ENCODE results near the gene ZBP1.

The ZBP1 gene

DNA sequence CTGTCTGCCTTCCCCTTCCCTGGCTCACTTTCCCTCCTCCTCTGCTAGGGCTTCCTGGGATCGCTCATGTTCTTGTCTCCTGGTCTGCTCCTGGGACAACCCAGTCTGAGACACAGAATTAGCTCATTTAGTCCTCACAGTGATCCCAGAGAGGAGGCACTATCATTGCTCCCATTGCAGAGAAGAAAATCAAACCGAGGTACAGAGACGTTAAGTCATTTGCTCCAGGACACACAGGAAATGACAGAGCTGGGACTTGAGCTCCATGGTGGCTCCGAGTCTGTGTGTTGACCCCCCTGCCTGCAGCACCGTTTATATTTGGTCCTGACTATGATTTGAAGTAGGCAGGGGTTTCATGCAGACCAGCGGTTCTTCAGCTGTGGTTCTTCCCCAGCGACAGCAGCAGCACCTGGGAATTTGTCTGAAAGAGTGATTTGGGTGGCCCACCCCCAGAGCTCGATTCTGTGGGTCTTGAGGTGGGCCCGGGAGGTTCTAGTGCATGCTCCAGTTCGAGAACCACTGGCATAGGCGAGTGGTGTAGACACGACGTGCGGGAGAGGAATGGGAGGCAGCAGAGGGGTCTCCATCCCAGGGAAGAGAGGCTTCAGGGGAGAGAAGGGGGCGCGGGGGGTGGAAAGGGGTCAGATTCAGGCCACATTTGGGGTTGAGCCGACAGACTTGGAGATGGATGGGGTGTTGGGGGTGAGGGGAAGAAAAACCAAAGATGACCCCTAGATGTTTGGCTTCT, 34.6 kb downstream of the ZBP1 start:
- DNase-seq (ENCODE audit: low read depth) = no peak

DNA sequence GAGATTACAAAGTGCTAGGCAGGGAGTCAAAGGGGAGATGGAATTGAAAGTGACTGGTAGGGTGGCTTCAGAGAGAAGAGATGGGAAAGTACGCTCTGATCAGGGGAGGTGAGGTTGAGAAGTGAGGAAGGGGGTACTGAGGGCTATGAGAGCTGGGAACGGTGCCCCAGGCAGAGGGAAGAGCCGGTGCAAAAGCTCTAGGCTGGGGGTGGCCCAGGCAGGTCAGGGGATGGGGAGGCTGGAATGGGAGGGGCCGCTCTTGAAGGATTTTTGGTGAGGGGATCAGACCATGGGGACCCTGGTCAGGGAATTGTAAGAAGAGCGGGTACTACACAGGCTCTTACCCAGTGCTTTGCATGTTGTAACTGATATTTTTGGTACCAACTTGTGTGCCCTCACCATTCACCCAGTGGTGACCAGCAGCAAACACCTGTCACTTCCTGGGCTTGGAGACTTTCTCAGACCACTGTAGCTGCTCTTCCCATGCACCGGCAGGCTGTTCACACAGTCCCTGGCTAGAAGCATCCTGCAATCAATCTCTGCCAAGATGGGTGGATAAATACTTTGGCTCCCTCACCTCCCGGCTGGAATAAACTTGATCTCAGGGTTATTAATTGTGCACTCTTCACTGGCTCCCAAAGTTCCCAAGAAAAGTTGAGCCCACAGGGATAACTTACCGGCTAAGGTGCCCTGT, 35.3 kb downstream of the ZBP1 start:
- DNase-seq (ENCODE audit: low read depth) = no peak

DNA sequence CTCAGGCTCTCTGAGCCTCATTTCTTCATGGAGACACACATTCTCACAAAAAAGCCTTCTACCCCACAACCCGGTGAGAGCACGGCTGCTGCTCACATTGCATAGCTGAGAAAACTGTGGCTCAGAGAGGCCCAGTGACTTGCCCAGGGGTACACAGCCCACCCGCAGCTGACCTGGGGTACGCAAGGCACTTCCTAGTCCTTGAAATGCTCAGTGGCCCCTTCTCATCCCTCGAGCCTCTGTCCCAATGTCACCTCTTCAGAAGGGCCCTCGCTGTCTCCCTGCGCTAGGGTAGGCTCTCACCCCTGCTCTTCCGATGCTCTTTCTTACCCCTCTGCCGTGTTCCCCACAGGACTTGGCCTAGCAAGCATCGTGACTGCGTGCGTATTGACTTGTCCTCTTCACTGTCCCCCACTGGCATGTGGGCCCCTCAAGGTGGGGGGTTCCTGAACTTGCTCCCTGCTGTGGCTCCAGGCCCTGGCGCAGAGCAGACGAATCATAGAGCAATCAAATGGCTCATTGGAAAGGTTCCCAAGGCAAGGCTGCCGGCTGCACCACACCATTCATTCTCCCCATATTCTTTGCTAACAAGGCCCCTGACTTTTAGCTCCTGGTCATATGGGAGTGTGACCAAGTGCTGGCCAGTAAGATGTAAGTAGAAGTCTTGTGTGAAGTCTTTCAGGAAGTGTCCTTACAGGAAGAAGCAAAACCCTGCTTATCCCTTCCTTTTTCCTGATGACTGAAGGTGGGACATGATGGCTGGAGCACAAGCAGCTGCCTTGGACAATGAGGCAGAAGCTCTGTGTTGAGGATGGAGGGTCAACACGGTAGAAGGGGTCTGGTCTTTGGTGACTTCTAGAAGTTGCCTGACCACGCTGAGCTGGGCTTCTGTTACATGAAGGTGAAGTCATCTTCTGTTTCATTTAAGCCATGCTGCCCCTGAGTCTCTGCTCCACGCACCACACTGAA, 36.7 kb downstream of the ZBP1 start:
- DNase-seq (ENCODE audit: low read depth) = no peak

DNA sequence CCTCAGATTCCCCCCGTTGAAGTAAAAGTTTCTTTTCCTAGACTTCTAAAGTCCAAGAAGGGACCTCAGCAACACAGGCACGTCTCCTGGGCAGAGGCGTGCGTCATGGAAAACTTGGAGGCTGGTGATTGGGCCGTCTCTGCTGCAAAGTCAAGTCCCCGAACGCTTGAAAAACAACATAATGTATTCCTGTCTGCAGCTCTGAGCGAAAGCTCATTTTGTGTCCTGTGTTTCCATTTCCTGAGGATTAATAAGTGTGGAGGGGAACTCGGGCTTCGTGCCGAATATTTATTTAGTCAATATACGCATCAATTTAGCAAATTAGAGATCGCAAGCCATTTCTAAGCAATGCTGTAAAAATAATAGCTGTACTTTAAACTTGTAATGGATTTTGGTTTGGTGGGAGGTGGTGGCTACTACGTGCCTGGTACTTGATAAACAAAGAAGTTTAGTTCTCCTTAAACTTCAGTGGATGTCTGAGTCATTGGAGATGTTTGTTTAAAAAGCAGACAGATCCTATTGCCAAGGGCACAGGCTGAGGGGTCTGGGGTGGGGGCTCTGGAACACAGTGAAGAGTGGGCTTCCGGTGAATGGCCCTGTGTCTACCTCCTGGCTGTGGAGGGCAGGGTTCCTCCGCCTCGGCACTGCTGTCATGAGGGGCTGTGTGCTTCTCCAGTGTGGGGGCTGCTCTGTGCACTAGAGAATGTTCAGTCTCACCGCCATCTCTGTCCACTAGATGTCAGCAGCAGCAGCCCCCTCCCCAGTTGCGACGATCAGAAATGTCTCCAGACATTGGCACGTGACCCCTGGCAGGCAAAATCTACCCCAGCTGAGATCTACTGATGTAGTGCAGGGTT, 37.6 kb downstream of the ZBP1 start:
- no peak for DNase-seq (ENCODE audit: low read depth)

DNA sequence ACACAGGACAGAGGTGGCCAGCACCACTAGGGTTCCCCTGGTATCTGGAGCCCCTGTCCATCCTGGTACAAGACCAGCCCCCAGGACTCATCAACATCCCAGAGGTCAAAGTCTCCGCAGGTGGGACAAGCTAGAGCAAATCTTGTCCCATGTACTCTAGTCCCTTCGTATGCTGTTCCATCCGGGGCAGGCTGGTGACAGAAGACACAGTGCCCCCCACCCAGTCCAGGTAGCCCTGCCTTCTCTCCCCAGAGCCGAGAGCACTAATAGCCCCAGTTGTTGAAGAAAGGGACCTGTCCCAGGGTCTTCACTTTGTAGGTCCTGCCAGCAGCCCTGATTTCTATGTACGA, 38.2 kb downstream of the ZBP1 start:
- no peak for DNase-seq (ENCODE audit: low read depth)

DNA sequence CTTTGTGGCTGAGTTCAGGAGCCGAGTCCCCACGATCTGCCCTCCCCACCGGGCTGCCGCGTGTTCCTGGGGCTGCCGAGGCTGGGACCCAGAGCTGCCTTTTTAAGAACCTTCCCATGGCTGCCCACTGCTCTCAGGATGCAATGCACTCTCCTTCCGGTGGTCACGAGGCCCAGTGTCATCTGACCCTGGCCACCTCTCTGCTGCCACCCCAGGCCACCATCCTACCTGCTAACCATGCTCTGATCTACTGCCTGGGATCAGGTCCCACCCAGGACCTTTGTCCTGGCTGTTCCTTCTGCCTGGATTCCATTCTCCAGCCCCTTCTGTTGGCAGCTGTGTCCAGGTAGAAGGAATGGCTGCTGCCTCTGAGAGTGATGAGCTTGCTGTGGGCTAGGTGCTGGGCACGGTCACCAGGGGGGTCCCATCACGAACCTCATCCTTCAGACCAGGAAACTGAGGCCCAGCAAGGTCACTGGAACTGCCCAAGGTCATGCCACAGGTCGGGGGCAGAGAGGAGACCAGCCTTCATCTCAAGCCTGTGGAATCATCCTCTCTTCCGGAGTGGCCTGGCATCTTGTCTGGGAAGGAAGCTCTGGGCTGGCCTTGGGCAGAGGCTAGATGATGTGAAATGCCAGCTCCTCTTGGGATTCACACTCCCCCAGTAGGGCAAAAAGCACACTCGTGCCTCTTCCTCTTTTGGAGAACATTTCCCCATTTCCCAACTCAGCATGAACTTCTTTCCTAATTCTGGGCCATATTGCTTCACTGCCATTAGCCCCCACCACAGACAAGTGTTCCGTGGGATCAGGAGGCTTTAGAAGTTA, 38.8 kb downstream of the ZBP1 start:
- DNase-seq (ENCODE audit: low read depth) = no peak

DNA sequence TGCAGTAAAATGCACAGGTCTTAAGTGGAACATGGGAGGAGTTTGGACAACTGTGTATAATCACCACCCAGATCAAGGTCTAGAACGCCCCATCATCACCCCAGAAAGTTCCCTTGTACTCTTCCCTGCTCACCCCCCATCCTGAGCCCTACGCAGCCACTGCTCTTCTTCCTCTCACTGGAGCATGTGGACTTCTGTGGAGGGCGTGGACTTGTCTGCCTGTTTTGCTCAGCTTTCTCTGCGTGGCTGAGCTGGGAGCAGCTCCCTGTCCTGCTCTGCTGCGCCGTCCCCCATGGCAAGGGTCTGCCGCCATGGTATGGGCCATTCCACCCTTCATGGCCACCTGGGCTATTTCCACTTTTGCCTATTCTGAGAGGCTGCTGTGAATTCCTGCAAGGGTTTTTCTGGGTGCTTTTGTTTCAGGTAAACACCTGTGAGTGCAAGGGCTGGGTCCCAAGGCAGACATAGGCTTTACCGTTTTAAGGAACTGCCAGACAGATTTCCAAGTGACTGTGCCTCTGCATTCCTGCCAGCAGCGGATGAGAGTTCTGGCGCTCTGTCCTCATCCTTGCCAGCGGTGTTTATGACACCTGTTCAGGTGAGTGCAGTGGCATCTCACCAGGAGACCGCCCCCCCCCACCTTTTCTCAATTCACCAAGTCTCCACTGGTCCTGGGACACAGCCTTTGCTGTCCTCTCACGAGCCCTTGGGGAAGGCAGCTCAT, 39.6 kb downstream of the ZBP1 start:
- DNase-seq (ENCODE audit: low read depth) = no peak

DNA sequence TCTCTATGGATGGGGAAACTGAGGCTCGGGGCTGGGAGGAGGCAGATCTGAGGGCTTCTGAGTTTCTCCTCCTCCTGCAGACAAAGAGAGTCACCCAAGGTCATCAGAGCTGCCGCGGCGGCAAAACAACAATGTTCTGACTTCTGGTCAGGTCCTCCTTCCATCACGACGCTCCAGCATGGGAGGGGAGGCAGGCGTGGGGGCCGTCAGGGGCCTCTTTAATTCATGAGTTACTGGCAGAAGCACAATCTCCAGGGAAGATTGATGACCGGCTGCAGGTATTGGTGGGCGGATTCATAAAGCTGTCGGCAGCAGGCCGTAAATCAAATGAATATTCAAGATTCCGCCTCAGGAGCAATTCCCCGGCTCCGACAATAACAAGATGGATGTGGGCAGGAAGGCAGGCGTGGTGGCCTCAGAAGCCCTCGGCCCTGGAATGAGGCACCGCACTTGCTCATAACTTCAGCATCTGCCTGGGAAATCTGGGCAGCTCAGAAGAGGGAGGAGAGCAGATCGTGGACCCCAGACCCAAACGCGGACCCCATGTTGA, 40.3 kb downstream of the ZBP1 start:
- DNase-seq (ENCODE audit: low read depth) = no peak

DNA sequence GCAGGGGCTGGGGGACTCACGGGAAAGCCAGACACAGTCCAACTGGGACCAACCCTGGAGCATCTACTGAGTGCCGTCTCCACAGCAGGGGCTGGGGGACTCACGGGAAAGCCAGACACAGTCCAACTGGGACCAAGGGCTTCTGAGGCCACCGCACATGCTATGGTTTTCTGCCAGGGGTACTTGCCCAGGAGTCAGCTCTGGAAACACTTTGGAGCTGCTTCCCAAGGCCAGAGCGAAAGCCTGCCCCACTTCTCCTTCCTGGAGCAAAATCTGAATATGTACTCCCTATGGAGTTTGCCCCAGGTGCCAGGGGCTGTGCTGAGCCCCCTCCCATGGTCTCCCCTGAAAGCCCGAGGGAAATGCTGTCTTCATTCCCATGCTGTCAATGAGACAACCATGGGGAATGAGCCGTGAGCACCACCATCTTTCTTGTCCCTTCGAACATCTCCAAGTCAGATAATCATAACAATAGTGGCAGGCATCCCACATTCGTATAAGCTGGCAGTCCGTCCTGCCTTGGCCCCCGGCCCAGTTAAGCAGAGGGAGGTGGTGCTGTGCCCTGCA, 40.8 kb downstream of the ZBP1 start:
- DNase-seq (ENCODE audit: low read depth) = no peak

DNA sequence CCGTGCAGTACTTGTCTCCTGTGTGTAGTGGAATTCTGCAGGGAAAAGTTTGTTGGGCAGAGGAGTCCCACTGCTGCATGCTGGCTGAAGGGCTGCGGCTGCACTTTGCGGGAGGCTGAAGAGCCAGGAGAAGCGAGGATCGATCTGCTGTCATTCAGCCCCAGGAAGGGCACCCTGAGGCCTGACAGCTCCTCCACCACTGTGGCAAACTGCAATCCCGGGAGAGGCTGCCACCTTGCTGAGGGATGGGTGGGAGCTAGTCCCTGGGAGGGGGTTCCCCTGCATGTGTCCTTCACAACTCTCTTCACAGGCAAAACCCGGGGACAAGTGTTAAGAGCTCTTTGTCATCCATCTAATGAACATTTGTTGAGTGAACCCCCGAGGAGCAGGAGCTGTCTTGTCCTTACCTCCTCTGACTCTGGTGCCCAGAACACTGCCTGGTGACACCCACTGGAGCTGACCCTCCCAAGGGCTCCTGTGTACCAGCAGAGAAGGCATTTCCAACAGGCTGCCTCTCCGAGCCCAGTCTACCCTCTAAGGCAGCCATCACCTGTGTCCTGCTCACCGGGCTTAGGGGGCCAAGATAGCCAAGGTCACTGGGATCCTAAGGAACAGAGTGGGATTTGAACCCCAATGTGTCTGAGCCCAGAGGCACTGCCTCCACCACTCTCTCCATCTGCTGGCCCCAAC, 41.6 kb downstream of the ZBP1 start:
- DNase-seq (ENCODE audit: low read depth) = no peak

DNA sequence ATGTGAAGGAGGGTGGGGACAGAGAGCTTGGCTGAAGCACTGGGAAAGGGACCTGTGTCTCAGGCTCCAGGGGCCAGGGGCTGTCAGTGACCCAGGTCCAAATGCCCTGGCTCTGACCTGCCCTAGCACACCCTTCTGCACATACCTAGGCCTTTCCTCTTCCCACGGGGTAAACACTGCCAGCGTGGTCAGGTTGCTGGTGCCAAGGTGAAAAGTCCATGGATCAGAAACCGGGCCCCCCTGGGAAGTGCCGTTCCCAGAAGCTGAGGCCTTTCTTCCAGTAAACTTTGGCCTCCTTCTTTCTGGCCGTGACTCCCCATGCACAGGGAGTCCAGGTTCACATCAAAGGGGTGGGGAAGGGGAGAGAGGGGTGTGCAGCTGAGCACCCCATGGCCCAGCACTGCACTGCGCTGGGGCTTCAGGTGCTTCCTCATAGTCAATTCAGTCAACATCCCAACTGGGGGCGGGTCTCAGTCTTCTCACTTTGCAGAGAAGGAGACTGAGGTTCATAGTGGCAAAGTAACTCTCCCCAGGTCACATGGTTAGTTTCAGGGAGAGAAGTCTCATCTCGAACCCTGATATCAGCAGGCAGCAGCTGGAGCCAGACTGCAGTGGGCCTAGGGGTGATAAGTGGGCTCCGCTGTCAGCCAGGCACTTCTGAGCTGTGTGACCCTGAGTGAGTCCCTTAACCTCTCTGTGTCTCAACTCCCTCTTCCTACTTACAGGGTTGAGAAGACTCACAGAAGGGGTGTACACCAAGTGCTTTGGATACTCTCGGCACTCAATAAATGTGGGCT, 42.3 kb downstream of the ZBP1 start:
- DNase-seq (ENCODE audit: low read depth) = no peak

DNA sequence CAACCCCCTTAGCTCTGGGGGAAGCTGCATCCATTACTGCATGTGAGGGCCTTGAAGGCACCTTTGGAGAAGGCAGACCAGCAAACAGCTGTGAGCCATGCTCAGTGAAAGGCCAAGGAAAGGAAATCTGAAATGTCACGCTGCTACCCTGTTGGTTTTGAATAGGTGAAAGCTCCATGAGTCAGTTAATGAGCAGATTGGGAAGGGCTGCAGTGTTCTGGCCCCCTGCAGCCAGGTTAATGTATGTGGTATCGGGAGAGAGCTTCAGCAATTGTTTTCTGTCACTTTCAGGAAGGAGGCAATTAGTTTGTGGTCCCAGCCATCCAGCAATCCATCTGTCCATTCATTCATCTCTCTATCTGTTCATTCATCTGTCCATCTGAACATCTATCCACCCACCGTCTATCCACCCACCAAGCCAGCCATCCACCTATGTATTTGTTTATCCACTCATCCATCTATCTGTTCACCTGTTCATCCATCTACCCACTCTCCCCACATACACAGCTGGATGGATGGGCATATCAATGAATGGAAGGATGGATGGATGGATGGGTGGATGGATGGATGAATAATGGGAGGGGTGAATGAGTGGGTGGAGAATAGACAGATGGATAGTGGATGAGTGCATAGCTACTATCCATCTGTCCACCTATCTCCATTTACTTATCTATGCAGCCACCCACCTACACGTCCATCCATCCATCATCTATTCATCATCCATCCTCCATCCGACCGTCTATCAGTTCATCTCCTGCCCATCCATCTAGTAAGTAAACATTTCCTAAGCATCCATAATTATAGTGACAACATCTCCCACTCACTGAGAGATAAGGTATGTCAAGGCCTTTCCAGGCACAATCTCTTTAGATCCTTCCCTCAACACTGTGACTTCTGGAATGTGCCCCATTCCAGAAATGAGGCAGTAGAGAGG, 43.3 kb downstream of the ZBP1 start:
- no peak for DNase-seq (ENCODE audit: low read depth)

DNA sequence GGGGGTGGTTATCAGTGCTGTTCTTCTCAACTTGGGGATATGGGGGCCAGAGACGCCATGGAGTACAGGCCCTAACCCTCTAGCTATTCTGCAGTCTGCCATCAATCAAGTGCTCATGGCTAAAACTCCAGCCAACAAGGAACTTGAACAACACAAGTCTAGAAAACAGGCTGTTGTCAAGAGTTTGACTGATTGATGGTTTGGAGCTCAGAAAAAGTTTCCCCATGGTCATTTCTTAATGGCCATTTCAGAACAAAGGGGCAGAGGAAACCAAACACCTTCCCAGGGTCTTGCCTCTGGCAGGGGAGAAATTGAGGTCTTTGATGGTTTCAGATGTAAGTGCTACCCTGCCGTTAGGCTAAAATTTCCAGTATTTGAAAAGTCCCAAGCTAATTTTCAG, 44.2 kb downstream of the ZBP1 start:
- no peak for DNase-seq (ENCODE audit: low read depth)

DNA sequence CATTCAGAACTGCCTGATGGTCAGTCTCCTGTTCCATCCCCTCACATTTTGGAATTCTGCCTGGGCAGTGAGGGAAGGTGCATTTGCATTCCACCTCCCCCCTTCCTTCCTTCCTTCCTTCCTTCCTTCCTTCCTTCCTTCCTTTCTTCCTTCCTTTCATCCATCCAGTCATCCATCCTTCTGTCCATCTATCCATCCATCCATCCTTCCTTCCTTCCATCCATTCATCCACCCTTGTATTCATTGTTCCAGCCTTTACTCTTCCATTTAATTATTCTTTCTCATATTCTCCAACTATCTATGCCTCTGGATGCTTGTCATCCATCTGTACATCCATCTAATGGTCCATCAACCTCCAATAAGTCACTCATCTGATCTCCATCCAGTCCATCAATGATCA, 45.3 kb downstream of the ZBP1 start:
- DNase-seq (ENCODE audit: low read depth) = no peak

DNA sequence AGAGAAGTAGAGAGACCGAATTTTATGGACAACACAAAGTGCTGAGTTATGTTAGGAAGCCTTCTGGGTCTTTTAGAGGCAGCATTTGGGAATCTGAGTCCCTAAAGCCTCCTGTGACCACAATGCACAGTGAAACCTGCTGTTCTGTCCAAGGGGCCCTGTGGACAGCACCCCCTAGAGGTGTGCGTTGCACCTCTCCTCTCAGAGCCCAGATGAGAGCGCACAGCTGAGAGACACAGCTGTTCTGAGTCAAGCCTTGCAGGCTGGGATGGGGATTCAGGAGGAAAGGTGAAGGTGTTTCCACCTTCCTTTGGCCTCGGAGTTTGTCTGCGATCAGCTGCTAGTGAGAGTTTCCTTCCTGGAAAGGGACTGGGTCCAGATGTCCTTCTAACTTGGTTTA, 46.3 kb downstream of the ZBP1 start:
- no peak for DNase-seq (ENCODE audit: low read depth)

DNA sequence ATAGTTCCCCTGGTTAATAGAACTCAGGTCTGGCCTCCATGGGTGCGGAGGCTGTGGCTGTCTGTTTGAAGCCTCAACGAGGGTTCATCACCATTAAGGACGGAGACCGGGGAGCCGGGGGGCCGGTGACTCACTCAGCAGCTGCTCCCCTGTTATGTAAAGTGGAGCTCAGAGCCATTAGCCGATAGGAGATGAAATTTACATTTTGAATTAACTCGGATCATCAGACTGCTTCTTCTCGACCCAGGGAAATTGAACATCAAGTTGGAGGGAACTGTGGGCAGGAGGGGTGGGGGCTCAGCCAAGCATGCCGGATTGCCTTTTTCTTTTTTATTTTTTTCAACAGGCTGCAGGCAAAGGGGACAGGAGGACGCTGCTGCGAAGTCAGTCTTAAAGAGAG, 47.0 kb downstream of the ZBP1 start:
- DNase-seq (ENCODE audit: low read depth) = no peak

DNA sequence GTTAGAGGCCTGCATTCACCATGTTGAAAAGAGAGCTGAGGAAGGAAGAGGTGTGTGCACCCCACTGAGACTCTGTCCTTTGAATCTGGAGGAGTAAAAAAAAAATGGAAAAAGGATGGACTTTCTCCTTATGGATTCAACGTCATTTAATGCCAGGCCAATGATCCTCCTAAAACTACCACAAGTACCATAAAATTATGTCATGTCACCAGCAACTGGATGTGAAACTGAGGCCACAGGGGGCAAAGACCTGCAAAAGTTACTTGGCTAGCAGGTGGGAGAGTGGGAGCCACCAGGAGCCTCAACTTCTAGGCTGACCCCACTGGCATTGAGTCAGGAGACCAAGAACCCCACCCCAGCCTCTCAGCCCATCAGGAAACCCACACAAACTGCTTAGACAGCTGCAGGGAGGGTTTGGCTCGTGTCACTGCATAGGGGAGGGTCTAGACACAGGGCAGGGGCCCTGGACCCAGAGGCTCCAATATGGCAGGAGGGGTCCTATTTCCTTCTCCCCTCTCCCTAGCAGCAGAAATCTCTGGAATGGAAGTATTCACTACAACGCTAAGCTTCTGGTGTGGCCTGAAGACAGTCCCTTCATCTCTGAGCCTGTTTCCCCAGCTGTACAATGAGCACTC, 48.3 kb downstream of the ZBP1 start:
- DNase-seq (ENCODE audit: low read depth) = no peak
